Activated CD4-positive, CD25-positive, alpha-beta regulatory T cell (primary cell): Measurements from ENCODE around the gene SAMSN1.
"Not testable (repeated sequence)": the region's sequence is repeated elsewhere in the genome, so short reads cannot be mapped to it uniquely, and the experiment has no call there.

Experiments
- DNase-seq, 4 experiments: peaks; one replicate each; lab custom pipeline; 2025; lab: John Stamatoyannopoulos, UW

Gene SAMSN1

DNA sequence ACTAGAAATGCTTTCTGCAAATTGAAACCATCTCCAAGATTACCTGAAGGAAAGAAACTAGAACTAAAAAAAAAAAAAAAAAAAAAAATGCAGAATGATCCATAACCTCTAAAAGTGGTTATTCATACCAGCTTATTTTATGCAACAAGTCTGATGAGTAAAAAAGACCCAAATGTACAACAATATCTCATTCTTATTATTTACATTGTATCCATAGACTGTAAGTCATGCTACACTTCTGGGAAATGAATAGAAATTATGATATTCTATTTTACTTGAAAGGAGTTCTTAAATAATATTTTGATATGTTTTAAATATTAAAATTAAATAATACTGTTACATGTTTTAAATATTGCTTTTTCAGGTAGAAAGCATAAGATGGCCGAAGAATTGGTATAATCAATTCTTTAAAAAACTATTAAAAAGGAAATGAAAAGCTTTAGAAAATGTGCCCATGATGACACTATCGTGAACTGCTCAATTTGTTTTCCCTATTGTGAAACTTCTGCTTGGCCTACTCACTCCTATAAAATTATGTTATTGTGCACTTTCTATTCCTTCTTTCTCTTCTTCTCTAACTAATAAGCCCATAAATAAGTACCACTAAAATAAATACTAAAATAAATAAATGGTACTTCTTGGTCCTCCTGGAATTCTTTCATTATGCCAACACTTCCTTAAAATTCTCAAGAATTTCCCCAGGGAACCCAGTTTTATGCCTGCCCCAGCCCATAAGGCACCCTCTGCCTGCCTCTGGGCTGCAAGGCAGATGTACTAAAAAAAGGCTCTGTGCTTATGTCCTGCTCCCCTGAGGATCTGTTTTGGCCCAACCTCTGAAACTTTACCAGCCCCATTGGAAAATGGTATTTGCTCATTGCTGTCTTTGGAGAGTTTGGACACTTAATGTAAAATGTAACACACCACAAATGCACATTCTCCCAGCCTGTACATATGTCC lies 18.1 kb downstream of the SAMSN1 start:
- DNase-seq, result no peak

- no peak for DNase-seq
These were observed 19.0 kb downstream of the SAMSN1 start for GRCh38 chr21:14526836-14527695.

GRCh38 chr21:14526199-14526598 lies 19.9 kb downstream of the SAMSN1 start:
- no peak for DNase-seq

- no peak for DNase-seq
These were observed 22.9 kb downstream of the SAMSN1 start for GRCh38 chr21:14523234-14523633.

GRCh38 chr21:14522736-14523135 lies 23.4 kb downstream of the SAMSN1 start:
- no peak for DNase-seq

- no peak for DNase-seq
These were observed 25.6 kb downstream of the SAMSN1 start for GRCh38 chr21:14520535-14520934.

GRCh38 chr21:14519000-14519399 lies 27.1 kb downstream of the SAMSN1 start:
- no peak for DNase-seq

GRCh38 chr21:14513804-14514203 lies 32.3 kb downstream of the SAMSN1 start:
- DNase-seq, result no peak

- not testable (repeated sequence) for DNase-seq
These were observed 39.2 kb downstream of the SAMSN1 start for GRCh38 chr21:14506859-14507457.

- DNase-seq, result no peak
These were observed 45.2 kb downstream of the SAMSN1 start for GRCh38 chr21:14500873-14501272.

DNA sequence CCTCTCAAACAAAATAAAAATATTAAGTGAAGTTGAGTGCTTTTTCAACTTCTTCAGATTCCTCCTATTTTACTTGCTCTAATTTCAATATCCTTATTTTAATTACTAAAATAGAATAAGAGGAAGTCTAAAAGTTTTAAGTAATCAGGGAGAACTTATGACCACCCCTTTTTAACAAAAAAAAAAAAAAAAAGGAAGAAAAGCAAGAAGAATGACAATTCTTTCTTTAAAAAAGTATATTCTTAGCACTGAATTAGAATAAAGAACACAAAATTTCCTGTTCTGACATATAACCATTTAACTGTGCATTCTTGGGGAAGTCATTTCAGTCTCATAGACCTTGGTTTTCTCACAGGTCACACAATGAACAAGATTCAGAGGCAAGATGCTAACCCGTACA lies 46.8 kb downstream of the SAMSN1 start:
- DNase-seq, result no peak

DNA sequence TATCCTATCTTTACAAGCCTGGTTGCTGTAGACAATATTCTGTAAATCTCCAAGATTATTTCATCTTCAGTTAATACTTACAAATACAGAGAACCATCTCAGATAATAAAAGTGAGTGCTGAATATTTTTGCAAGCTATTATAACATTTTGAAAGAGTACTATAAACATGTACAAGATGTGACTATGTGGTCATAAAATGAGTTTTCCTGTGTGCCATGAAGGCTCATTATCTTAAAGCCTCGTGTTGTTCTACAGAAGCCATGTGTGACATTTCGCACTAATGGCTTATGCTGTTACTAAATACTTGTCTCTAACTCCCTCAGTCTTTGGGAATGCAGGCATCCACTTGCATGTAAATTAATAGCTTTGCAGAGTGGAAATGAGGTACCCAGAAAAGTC lies 48.3 kb downstream of the SAMSN1 start:
- no peak for DNase-seq

DNA sequence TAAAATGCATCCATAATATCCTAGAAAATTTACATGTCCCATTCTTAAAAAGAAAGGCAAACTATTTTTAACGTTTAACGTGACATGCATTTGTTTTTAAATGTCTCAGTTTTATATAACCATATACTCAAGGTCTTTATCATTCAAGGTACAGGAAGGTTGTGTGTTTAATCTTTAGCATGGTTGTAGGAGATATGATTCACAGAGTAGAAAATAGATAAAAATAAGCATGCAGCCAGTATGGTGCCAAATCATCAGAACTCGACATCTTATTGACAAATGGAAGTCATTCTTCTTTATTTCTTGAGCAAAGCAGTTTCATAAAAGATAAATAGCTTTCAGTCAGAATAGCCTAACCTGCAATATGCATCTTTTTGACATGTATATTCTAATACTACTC lies 51.0 kb downstream of the SAMSN1 start:
- no peak for DNase-seq

DNA sequence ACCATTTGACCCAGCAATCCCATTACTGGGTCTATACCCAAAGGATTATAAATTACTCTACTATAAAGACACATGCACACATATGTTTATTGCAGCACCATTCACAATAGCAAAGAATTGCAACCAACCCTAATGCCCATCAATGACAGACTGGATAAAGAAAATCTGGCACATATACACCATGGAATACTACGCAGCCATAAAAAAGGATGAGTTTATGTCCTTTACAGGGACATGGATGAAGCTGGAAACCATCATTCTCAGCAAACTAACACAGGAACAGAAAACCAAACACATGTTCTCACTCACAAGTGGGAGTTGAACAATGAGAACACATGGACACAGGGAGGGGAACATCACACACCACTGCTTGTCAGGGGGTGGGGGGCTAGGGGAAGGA lies 51.9 kb downstream of the SAMSN1 start:
- DNase-seq, result not testable (repeated sequence)

DNA sequence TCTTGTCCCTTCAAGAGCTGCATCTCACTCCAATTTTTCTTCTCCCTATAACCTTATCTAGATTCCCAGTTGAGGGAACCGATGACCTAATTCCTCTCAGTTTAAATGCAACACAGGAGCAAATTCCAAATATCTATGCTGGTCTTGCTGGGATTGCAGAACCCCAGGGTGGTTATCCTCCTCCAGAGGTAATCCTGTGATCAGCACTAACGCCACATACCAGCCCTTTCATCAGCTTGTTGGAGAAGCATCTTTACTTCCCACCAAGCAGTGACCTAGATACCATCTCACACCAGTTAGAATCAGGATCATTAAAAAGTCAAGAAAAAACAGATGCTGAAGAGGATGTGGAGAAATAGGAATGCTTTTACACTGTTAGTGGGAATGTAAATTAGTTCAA lies 52.4 kb downstream of the SAMSN1 start:
- no peak for DNase-seq

GRCh38 chr21:14492931-14493330 lies 53.2 kb downstream of the SAMSN1 start:
- no peak for DNase-seq

DNA sequence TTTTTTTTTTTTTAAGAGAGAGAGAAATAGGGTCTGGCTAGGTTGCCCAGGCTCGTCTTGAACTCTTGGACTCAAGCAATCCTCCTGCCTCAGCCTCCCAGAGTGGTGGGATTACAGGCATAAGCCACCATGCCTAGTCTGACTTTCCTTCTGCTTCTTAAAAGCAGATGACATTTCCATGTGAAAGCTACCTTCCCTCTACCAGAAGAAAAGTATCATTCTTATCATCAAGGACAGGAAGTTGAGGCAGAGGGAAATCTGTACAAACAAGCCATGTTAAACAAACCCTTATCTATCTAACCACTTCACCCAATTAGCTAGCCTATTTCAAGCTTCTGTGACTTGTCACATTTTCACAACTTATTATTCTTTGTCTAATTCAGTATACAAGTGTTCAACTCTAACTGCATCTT lies 54.8 kb downstream of the SAMSN1 start:
- DNase-seq, result no peak

- DNase-seq, result no peak
These were observed 57.4 kb downstream of the SAMSN1 start for GRCh38 chr21:14488672-14489204.

DNA sequence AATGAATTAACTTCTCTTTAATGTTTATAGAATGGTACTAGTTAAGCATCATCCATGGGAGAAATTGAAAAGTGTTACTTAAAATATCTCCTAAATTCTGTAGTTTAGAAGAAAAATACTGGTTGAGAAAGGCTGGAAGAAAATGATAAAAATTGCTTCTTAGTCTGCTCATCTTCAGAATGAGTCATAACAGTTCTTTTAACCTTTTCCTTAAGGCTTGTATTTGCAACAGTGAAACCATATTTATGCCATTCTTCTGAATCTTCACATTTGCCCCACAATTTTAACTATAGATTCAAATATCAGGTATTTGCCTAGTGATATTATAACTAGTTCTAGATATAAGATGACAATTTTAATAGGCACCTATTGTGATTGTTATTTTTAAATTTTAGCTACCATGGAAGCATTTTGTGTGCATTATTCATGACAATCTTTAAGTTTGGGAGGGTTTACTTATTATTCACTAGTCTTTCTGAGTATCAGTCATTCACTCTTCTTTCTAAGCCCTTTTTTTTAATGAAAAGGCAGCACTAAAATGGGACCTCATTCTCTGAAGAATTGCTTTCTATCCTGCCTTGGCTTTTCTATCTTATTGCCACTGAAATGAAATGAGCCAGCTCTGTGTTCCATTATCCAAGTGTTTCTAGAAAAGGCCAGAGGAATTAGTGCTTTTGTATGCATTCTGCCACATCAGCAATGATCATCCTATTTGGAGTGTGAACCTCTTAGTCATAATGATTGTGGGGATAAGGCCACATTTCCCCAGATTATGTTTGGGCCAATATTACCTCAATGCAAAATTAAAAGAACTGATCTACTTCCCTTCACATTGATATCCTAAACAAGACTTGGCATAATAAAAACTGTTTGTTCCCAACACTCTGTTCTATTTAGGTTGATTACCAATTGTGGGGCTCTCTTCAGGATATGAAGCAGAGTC lies 58.4 kb downstream of the SAMSN1 start:
- no peak for DNase-seq

DNA sequence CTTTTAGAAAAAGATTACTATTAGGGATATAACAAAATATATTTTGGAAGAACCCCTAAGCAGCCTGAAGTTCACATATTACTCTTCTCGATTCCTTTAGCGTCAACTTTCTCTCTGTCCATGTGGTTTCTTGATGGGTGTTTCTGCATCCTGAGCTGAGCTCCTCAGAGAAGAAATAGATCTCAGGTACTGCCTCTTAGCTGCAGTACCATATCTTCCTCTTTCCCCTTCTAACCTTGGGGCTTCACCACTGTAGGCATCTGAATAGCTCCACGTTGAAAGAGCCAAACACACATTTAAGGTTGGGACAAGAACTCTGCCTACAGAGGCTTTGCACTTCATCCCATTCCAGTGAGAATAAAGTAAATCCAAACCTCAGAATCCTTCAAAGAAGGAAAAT lies 59.2 kb downstream of the SAMSN1 start:
- no peak for DNase-seq
